Naive thymus-derived CD4-positive, alpha-beta T cell (primary cell): Measurements from ENCODE around the gene ACSM6. TPM values are rescaled to one million over a fixed set of nuclear protein-coding genes. Genes with fewer than 3 reads are reported as not detected.

Source experiments
- ATAC-seq: fragments of 150-1000 bp; cut with Tn5 transposase; 2 replicates; pipeline ENCODE4 v1.10.0; 2021; ENCODE audit warnings: mild to moderate bottlenecking, moderate library complexity
- CTCF ChIA-PET: fragments of 350-600 bp; sonication (Branson Sonifier 250); formaldehyde crosslinking; loops from one replicate; lab custom pipeline; 2021; ENCODE audit warnings: antibody characterized with exemption; lab: Charles Lee
- POLR2A ChIA-PET: fragments of 350-600 bp; sonication (Branson Sonifier 250); formaldehyde crosslinking; loops from one replicate; lab custom pipeline; 2021; ENCODE audit warnings: antibody characterized with exemption, inconsistent platforms; lab: Charles Lee
- DNase-seq, 9 donors: peaks; one replicate each; pipeline versions ENCODE4 v3.0.0 to v3.0.0-alpha.2; 2020 to 2022; ENCODE audit warnings: mixed read lengths in 1 of 9
- H3K27ac ChIP-seq: one replicate; pipeline ENCODE4 v1.7.0; 2013; ENCODE audit warnings: mild to moderate bottlenecking, low read depth, low read length, moderate library complexity
- H3K27me3 ChIP-seq, 2 donors: one replicate each; pipeline ENCODE4 v1.7.0; 2013; ENCODE audit warnings: low read length in 2 of 2, mild to moderate bottlenecking in 2 of 2, moderate library complexity in 2 of 2; ENCODE audit not compliant: control insufficient read depth in 2 of 2, insufficient read depth in 2 of 2
- H3K36me3 ChIP-seq, 3 experiments: 1 replicate in 2 of 3; 2 replicates in 1 of 3; pipeline ENCODE4 v1.7.0; 2013; ENCODE audit warnings: low read length in 3 of 3, mild to moderate bottlenecking in 3 of 3, moderate library complexity in 1 of 3; ENCODE audit not compliant: insufficient read depth in 3 of 3, control insufficient read depth in 2 of 3
- H3K4me1 ChIP-seq, 2 donors: one replicate each; pipeline ENCODE4 v1.7.0; 2013; ENCODE audit warnings: low read length in 2 of 2, mild to moderate bottlenecking in 2 of 2, moderate library complexity in 1 of 2; ENCODE audit not compliant: control insufficient read depth in 2 of 2, insufficient read depth in 2 of 2
- H3K4me3 ChIP-seq: 2 replicates; pipeline ENCODE4 v1.7.0; 2013; ENCODE audit warnings: mild to moderate bottlenecking, low read length
- H3K9me3 ChIP-seq, 3 experiments: 1 replicate in 2 of 3; 2 replicates in 1 of 3; pipeline ENCODE4 v1.7.0; 2013; ENCODE audit warnings: low read length in 3 of 3; ENCODE audit not compliant: control insufficient read depth in 2 of 3
- H3K27ac Mint-ChIP-seq, 9 donors: one replicate each; pipeline ENCODE4 v1.8.0; 2020 to 2022; ENCODE audit warnings: mixed read lengths in 9 of 9, mild to moderate bottlenecking in 8 of 9, moderate library complexity in 5 of 9, inconsistent platforms in 2 of 9
- H3K27me3 Mint-ChIP-seq, 5 donors: one replicate each; pipeline ENCODE4 v1.8.0; 2021 to 2022; ENCODE audit warnings: mixed read lengths in 5 of 5, mild to moderate bottlenecking in 1 of 5
- H3K36me3 Mint-ChIP-seq, 5 donors: one replicate each; pipeline ENCODE4 v1.8.0; 2020 to 2022; ENCODE audit warnings: mixed read lengths in 5 of 5, mild to moderate bottlenecking in 3 of 5, inconsistent platforms in 1 of 5
- H3K4me1 Mint-ChIP-seq, 7 donors: one replicate each; pipeline ENCODE4 v1.8.0; 2020 to 2022; ENCODE audit warnings: mixed read lengths in 7 of 7, mild to moderate bottlenecking in 3 of 7, inconsistent platforms in 1 of 7
- H3K4me3 Mint-ChIP-seq, 10 donors: one replicate each; pipeline ENCODE4 v1.8.0; 2020 to 2022; ENCODE audit warnings: mild to moderate bottlenecking in 10 of 10, mixed read lengths in 10 of 10, moderate library complexity in 6 of 10, inconsistent platforms in 2 of 10
- H3K9me3 Mint-ChIP-seq, 11 donors: one replicate each; pipeline ENCODE4 v1.8.0; 2020 to 2022; ENCODE audit warnings: mixed read lengths in 11 of 11, mild to moderate bottlenecking in 4 of 11, inconsistent platforms in 1 of 11, moderate library complexity in 1 of 11
- intact Hi-C, 2 donors: fragments of 100-400 bp; cut with micrococcal nuclease; formaldehyde crosslinking; loops; one replicate each; pipeline ENCODE4 v1.15.1; 2023
- polyA plus RNA-seq, 2 donors: library from polyadenylated mRNA; unstranded; fragments of 300-500 nt; fragmentation: Illumina TruSeq; gene quantifications; one replicate each; pipeline ENCODE4 v1.2.3, GENCODE V29; 2021
- total RNA-seq, 6 experiments: library from RNA in 5 of 6; stranded (reverse) in 5 of 6; gene quantifications; 1 replicate in 5 of 6; 2 replicates in 1 of 6; pipeline ENCODE4 v1.2.3 and lab custom pipeline; 2021 to 2026

The ACSM6 gene
- total and polyA plus RNA-seq, 7 experiments from 2014 or later: not detected

GRCh38 chr10:95242581-95243317, 48.7 kb downstream of the ACSM6 start:
- H3K27me3 Mint-ChIP-seq: peaks cover 0 to 13% (median 0%) of the 10 kb centered on the region in 5 donors
- H3K27me3 ChIP-seq: no peaks in the 10 kb centered on the region
- H3K27ac Mint-ChIP-seq: no peak overlapping the region
- ChIA-PET CTCF (interaction anchor here (1.0 kb wide), 1 partner anchor 60 kb away, joined by 5 read pairs; no protein-coding TSS in a partner anchor), POLR2A (no interaction called here)
- peaks cover 0 to 47% (median 0%) of the 10 kb centered on the region in 7 donors for H3K4me1 Mint-ChIP-seq
- no peak overlapping the region for H3K4me3 ChIP-seq
- H3K9me3 ChIP-seq: no peaks in the 10 kb centered on the region
- no peaks in the 10 kb centered on the region for H3K4me1 ChIP-seq
- no peak for ATAC-seq
- intact Hi-C loops: loop anchor here (1.0 kb wide), 2 partner anchors 59 to 109 kb away; no protein-coding TSS in a partner anchor
- peak in 2 of 9 donors; percentile 11 to 12 for DNase-seq
- H3K36me3 Mint-ChIP-seq: peaks cover 0 to 14% (median 0%) of the 10 kb centered on the region in 5 donors
- no peak overlapping the region for H3K4me3 Mint-ChIP-seq
- no peak overlapping the region for H3K27ac ChIP-seq
- no peaks in the 10 kb centered on the region for H3K36me3 ChIP-seq
- H3K9me3 Mint-ChIP-seq: peaks cover 0 to 4% (median 0%) of the 10 kb centered on the region in 11 donors

- no peak overlapping the region for H3K4me3 ChIP-seq
- intact Hi-C loops: loop anchor here (1.0 kb wide), 2 partner anchors 60 to 110 kb away; no protein-coding TSS in a partner anchor
Observed at GRCh38 chr10:95243318-95243617, 49.2 kb downstream of the ACSM6 start.

GRCh38 chr10:95244152-95244551, 50.1 kb downstream of the ACSM6 start:
- Mint-ChIP-seq H3K27ac (no peak overlapping the region), H3K4me1 (peaks cover 0 to 47% (median 0%) of the 10 kb centered on the region in 7 donors), H3K9me3 (peaks cover 0 to 4% (median 0%) of the 10 kb centered on the region in 11 donors), H3K36me3 (peaks cover 0 to 10% (median 0%) of the 10 kb centered on the region in 5 donors), H3K4me3 (no peak overlapping the region), H3K27me3 (peaks cover 0 to 13% (median 4%) of the 10 kb centered on the region in 5 donors)
- CTCF ChIA-PET: no interaction called here
- intact Hi-C loops: loop anchor here in 1 of 2 donors (2.0 kb wide), 1 partner anchor 613 kb away; no protein-coding TSS in a partner anchor
- no peak overlapping the region for H3K4me3 ChIP-seq
- H3K27ac ChIP-seq: no peak overlapping the region
- DNase-seq (no peak), ATAC-seq (no peak)
- H3K36me3 ChIP-seq: no peaks in the 10 kb centered on the region
- no peaks in the 10 kb centered on the region for H3K9me3 ChIP-seq
- POLR2A ChIA-PET: no interaction called here
- H3K27me3 ChIP-seq: no peaks in the 10 kb centered on the region
- H3K4me1 ChIP-seq: no peaks in the 10 kb centered on the region

More at GRCh38 chr10:95243318-95243617, 49.2 kb downstream of the ACSM6 start:
- Histone ChIP-seq H3K4me1 (no peaks in the 10 kb centered on the region), H3K27me3 (no peaks in the 10 kb centered on the region), H3K27ac (no peak overlapping the region), H3K36me3 (no peaks in the 10 kb centered on the region), H3K9me3 (no peaks in the 10 kb centered on the region)
- Mint-ChIP-seq H3K36me3 (peaks cover 0 to 14% (median 0%) of the 10 kb centered on the region in 5 donors), H3K4me3 (no peak overlapping the region), H3K27me3 (peaks cover 0 to 13% (median 0%) of the 10 kb centered on the region in 5 donors), H3K27ac (no peak overlapping the region), H3K9me3 (peaks cover 0 to 4% (median 0%) of the 10 kb centered on the region in 11 donors), H3K4me1 (peaks cover 0 to 47% (median 0%) of the 10 kb centered on the region in 7 donors)
- DNase-seq (no peak), ATAC-seq (no peak)
- CTCF ChIA-PET: interaction anchor here (1.0 kb wide), 1 partner anchor 61 kb away, joined by 5 read pairs; no protein-coding TSS in a partner anchor
- POLR2A ChIA-PET: no interaction called here

GRCh38 chr10:95245425-95246055, 51.5 kb downstream of the ACSM6 start:
- CTCF ChIA-PET: no interaction called here
- no peaks in the 10 kb centered on the region for H3K36me3 ChIP-seq
- H3K27me3 Mint-ChIP-seq: peaks cover 0 to 18% (median 8%) of the 10 kb centered on the region in 5 donors

GRCh38 chr10:95246582-95247051, 52.6 kb downstream of the ACSM6 start:
- ChIA-PET CTCF (interaction anchor here (0.7 to 1.3 kb wide), 2 partner anchors 116 to 243 kb away, joined by 3 to 6 read pairs; no protein-coding TSS in a partner anchor), POLR2A (no interaction called here)
- H3K9me3 Mint-ChIP-seq: no peaks in the 10 kb centered on the region
- H3K4me3 Mint-ChIP-seq: no peak overlapping the region
- H3K4me1 Mint-ChIP-seq: peaks cover 0 to 38% (median 0%) of the 10 kb centered on the region in 7 donors
- H3K27me3 Mint-ChIP-seq: peaks cover 2 to 28% (median 14%) of the 10 kb centered on the region in 5 donors
- ATAC-seq (peak; percentile 72), DNase-seq (peak in 7 of 9 donors; percentile 25 to 65 (median 43))
- Histone ChIP-seq H3K27me3 (no peaks in the 10 kb centered on the region), H3K9me3 (no peaks in the 10 kb centered on the region), H3K4me3 (no peak overlapping the region), H3K4me1 (no peaks in the 10 kb centered on the region), H3K27ac (no peak overlapping the region), H3K36me3 (no peaks in the 10 kb centered on the region)
- no peak overlapping the region for H3K27ac Mint-ChIP-seq
- H3K36me3 Mint-ChIP-seq: no peaks in the 10 kb centered on the region
- intact Hi-C loops: loop anchor here (1.0 to 2.0 kb wide), 2 partner anchors 48 to 117 kb away; no protein-coding TSS in a partner anchor

More at GRCh38 chr10:95245425-95246055, 51.5 kb downstream of the ACSM6 start:
- no peak for DNase-seq
- no peak overlapping the region for H3K4me3 ChIP-seq
- Mint-ChIP-seq H3K4me1 (peaks cover 0 to 41% (median 0%) of the 10 kb centered on the region in 7 donors), H3K4me3 (peak overlapping the region in 1 of 10 donors; percentile 42), H3K9me3 (no peaks in the 10 kb centered on the region), H3K36me3 (no peaks in the 10 kb centered on the region), H3K27ac (peak overlapping the region in 1 of 9 donors; percentile 55)
- H3K27ac ChIP-seq: no peak overlapping the region
- no peaks in the 10 kb centered on the region for H3K27me3 ChIP-seq
- H3K4me1 ChIP-seq: no peaks in the 10 kb centered on the region
- intact Hi-C loops: loop anchor here (1.0 to 2.0 kb wide), 3 partner anchors 49 to 615 kb away; no protein-coding TSS in a partner anchor
- POLR2A ChIA-PET: no interaction called here
- ATAC-seq: no peak
- H3K9me3 ChIP-seq: no peaks in the 10 kb centered on the region

GRCh38 chr10:95247200-95247880, 53.3 kb downstream of the ACSM6 start:
- Mint-ChIP-seq H3K36me3 (no peaks in the 10 kb centered on the region), H3K9me3 (no peaks in the 10 kb centered on the region), H3K27me3 (peaks cover 6 to 33% (median 15%) of the 10 kb centered on the region in 5 donors), H3K4me3 (no peak overlapping the region), H3K4me1 (peaks cover 0 to 38% (median 0%) of the 10 kb centered on the region in 7 donors), H3K27ac (no peak overlapping the region)
- intact Hi-C loops: loop anchor here in 1 of 2 donors (2.0 kb wide), 1 partner anchor 47 kb away; no protein-coding TSS in a partner anchor
- DNase-seq (no peak), ATAC-seq (no peak)
- H3K9me3 ChIP-seq: no peaks in the 10 kb centered on the region
- ChIA-PET POLR2A (no interaction called here), CTCF (interaction anchor here (0.7 to 1.3 kb wide), 2 partner anchors 116 to 242 kb away, joined by 3 to 6 read pairs; no protein-coding TSS in a partner anchor)
- no peak overlapping the region for H3K4me3 ChIP-seq
- H3K27me3 ChIP-seq: no peaks in the 10 kb centered on the region
- H3K36me3 ChIP-seq: no peaks in the 10 kb centered on the region
- no peaks in the 10 kb centered on the region for H3K4me1 ChIP-seq
- H3K27ac ChIP-seq: no peak overlapping the region
